ENCODE results near the gene STUM.

- no peak for TF ChIP-seq CTCF (IDR thresholded peaks at IDR 0.05)
- no peak for TF ChIP-seq POLR2A (IDR thresholded peaks at IDR 0.05)
These were observed 22.8 kb upstream of the STUM start for GRCh38 chr1:226525750-226526149.

All from adrenal gland (tissue), 5 donors.